ENCODE measurements around the gene BMP8A.

GRCh38 chr1:39564941-39565340, 73.5 kb downstream of the BMP8A start:
- TF ChIP-seq CTCF (IDR thresholded peaks at IDR 0.05; ENCODE audit: low read depth, low read length): no peak
- no peak for TF ChIP-seq EZH2phosphoT487 (IDR thresholded peaks at IDR 0.05; ENCODE audit: low read depth)

Data from OCI-LY3 (cell line).